Endodermal cell (in vitro differentiated cells): ENCODE measurements around the gene TTF1. TPM values are rescaled to one million over a fixed set of nuclear protein-coding genes. Genes with fewer than 3 reads are reported as not detected.

Experiments used
- DNase-seq: peaks from one replicate; pipeline ENCODE4 v3.0.0-alpha.2; 2017
- H3K27ac ChIP-seq: 2 replicates; pipeline ENCODE4 v1.5.1; 2013; ENCODE audit warnings: mild to moderate bottlenecking, low read depth, low read length, moderate library complexity
- H3K27me3 ChIP-seq: 2 replicates; pipeline ENCODE4 v1.6.1; 2013; ENCODE audit warnings: mild to moderate bottlenecking, low read length, moderate library complexity; ENCODE audit not compliant: insufficient read depth, control insufficient read depth, poor library complexity, severe bottlenecking
- H3K36me3 ChIP-seq: 2 replicates; pipeline ENCODE4 v1.7.0; 2013; ENCODE audit warnings: mild to moderate bottlenecking, low read length, moderate library complexity; ENCODE audit not compliant: control insufficient read depth, insufficient read depth
- H3K4me1 ChIP-seq: one replicate; pipeline ENCODE4 v1.7.0; 2013; ENCODE audit warnings: low read length; ENCODE audit not compliant: control insufficient read depth, insufficient read depth
- H3K4me3 ChIP-seq: 2 replicates; pipeline ENCODE4 v1.5.1; 2013; ENCODE audit warnings: mild to moderate bottlenecking, low read length, moderate library complexity
- H3K9ac ChIP-seq: 2 replicates; pipeline ENCODE4 v1.6.1; 2013; ENCODE audit warnings: mild to moderate bottlenecking, low read length, moderate library complexity; ENCODE audit not compliant: poor library complexity, severe bottlenecking; ENCODE audit errors: extremely low read depth
- H3K9me3 ChIP-seq: 2 replicates; pipeline ENCODE4 v1.6.1; 2013; ENCODE audit warnings: mild to moderate bottlenecking, low read length, moderate library complexity; ENCODE audit not compliant: control insufficient read depth
- H3K27ac Mint-ChIP-seq: 2 replicates; pipeline ENCODE4 v1.8.0; 2020; ENCODE audit warnings: mixed read lengths
- H3K27me3 Mint-ChIP-seq: 2 replicates; pipeline ENCODE4 v1.8.0; 2021; ENCODE audit warnings: mild to moderate bottlenecking, mixed read lengths; ENCODE audit not compliant: insufficient read depth
- H3K36me3 Mint-ChIP-seq: 2 replicates; pipeline ENCODE4 v1.8.0; 2020; ENCODE audit warnings: low read depth, mixed read lengths
- H3K4me1 Mint-ChIP-seq: 2 replicates; pipeline ENCODE4 v1.8.0; 2020; ENCODE audit warnings: mixed read lengths
- H3K4me3 Mint-ChIP-seq: 2 replicates; pipeline ENCODE4 v1.8.0; 2020; ENCODE audit warnings: mild to moderate bottlenecking, moderate library complexity, mixed read lengths
- H3K9me3 Mint-ChIP-seq: 2 replicates; pipeline ENCODE4 v1.8.0; 2020; ENCODE audit warnings: mild to moderate bottlenecking, mixed read lengths
- CTCF ChIP-seq: fragments of 200-600 bp; sonication (generic); conservative IDR thresholded peaks from 2 replicates; pipeline ENCODE4 v1.5.0; 2021; ENCODE audit warnings: antibody characterized with exemption, mild to moderate bottlenecking
- WGBS, 2 experiments: methylation state at CpG; one replicate each; pipeline versions ENCODE4 v1.1.5 to v1.1.7; 2013; ENCODE audit warnings: missing lambda C conversion rate in 2 of 2, mixed read lengths in 1 of 2; ENCODE audit not compliant: insufficient coverage in 1 of 2, insufficient read length in 1 of 2; 5-methylcytosine and 5-hydroxymethylcytosine counted together
- total RNA-seq, 2 donors: library from RNA; stranded (reverse); fragmentation: NEBNext Ultra II Directional in 1 of 2; extraction: Animal tissue kit (Norgen Biotek cat#: 25700) in 1 of 2; gene quantifications; 2 replicates in 1 of 2; 3 replicates in 1 of 2; pipeline ENCODE4 v1.2.1, GENCODE V29; 2021

TTF1 gene
- total RNA-seq, 2 donors from 2014 or later = 21.0 to 23.7 TPM

GRCh38 chr9:132357764-132358163 is 48.9 kb downstream of the TTF1 start:
- no peak overlapping the region for H3K4me3 ChIP-seq
- no peak for DNase-seq
- peaks cover 5% of the 10 kb centered on the region for H3K36me3 ChIP-seq
- no peak overlapping the region for H3K27ac ChIP-seq
- TF ChIP-seq CTCF = no peak
- WGBS, 2 experiments = 90 to 96% methylated on average over 2 to 6 of the region's 7 CpGs
- H3K9me3 Mint-ChIP-seq = no peaks in the 10 kb centered on the region
- no peaks in the 10 kb centered on the region for H3K9me3 ChIP-seq
- peaks cover 11% of the 10 kb centered on the region for H3K36me3 Mint-ChIP-seq
- no peaks in the 10 kb centered on the region for H3K27me3 Mint-ChIP-seq
- H3K9ac ChIP-seq = no peak overlapping the region
- H3K27ac Mint-ChIP-seq = no peak overlapping the region
- H3K4me1 Mint-ChIP-seq = peaks cover 13% of the 10 kb centered on the region
- no peak overlapping the region for H3K4me3 Mint-ChIP-seq
- H3K4me1 ChIP-seq = no peaks in the 10 kb centered on the region
- no peaks in the 10 kb centered on the region for H3K27me3 ChIP-seq

DNA sequence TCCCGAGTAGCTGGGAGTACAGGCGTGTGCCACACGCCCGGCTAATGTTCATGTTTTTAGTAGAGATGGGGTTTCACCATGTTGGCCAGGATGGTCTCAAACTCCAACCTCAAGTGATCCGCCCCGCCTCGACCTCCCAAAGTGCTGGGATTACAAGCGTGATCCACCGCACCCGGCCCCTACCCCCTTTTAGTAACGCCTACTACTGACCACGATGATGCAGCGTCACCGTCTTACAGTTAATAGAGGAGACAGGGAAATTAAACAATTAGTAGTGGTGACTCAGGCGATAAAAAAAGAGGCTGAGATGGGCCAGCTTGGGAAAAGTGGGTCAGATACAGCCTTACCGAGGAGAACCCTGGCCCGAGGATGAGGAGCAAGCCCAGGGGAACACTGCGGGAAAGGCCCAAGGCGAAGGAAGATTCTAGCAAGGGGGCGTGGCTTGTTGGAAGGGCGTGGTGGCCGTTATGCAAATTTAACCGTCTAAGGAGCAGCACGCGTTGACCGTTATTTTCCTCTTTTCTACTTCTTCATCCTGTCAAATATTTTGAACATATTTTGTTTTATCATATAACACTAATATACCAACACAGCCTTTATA is 50.2 kb downstream of the TTF1 start:
- Mint-ChIP-seq H3K4me3 (no peak overlapping the region), H3K36me3 (peaks cover 23% of the 10 kb centered on the region), H3K4me1 (peaks cover 22% of the 10 kb centered on the region), H3K27me3 (no peaks in the 10 kb centered on the region), H3K27ac (no peak overlapping the region), H3K9me3 (no peaks in the 10 kb centered on the region)
- Histone ChIP-seq H3K4me1 (no peaks in the 10 kb centered on the region), H3K36me3 (peaks cover 18% of the 10 kb centered on the region), H3K27me3 (no peaks in the 10 kb centered on the region), H3K9me3 (no peaks in the 10 kb centered on the region), H3K4me3 (no peak overlapping the region), H3K27ac (no peak overlapping the region), H3K9ac (no peak overlapping the region)
- DNase-seq = peak; percentile 44
- WGBS, 2 experiments = 96 to 97% methylated on average over 23 to 26 of the region's 26 CpGs
- TF ChIP-seq CTCF = no peak

DNA sequence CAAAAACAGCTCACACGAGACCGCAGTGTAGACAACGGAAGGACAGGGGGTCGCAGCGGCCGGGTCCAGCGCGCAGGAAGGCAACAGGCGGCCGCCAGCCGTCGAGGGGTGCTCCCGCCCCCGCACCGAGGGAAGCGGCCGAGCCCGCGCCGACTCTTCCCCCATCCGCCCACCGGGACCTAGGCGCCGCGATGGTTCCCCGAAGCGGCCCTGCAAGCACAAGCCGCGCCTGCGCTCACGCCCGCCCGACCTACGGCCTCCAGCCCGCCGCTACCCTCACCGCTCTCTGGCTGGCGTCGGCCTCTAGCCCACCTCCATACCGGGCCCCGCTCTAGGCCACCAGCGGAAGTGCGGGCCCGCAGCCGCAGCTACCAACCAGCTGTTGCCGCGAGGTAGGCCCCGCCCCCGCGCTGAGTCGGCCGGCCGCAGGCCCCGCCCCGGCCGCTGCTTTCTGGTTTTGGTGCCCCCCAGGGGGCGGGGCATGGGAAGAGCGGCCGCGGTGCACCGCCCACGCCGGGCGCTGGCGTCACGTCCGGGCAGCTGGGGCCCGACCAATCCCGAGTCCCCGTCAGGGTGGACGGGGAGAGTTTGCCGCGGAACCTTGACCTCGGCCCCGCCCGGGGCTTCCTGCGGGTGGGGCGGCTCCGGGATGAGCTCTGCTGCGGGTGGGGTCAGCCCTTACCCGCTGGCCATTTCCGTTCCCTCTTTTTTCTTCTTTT is 51.8 kb downstream of the TTF1 start, which contains the start of gene SETX:
Gene SETX, minus strand, starts transcription at position 350 of the 719 bp plus-strand sequence. CDS start 5,558 bp downstream, outside the sequence.
- peak; percentile 99 for DNase-seq
- 0% methylated on average over 21 to 82 of the region's 82 CpGs for WGBS, 2 experiments
- peak within 1 kb of the TSS; percentile 98 for H3K27ac Mint-ChIP-seq
- H3K36me3 Mint-ChIP-seq = peaks cover 35% of the 10 kb centered on the region
- H3K4me3 Mint-ChIP-seq = peak within 1 kb of the TSS; percentile 94
- no peaks in the 10 kb centered on the region for H3K9me3 ChIP-seq
- H3K36me3 ChIP-seq = peaks cover 34% of the 10 kb centered on the region
- H3K4me1 Mint-ChIP-seq = peaks cover 22% of the 10 kb centered on the region
- H3K9me3 Mint-ChIP-seq = no peaks in the 10 kb centered on the region
- peak within 1 kb of the TSS; percentile 93 for H3K9ac ChIP-seq
- H3K27ac ChIP-seq = peak within 1 kb of the TSS; percentile 66
- H3K27me3 Mint-ChIP-seq = no peaks in the 10 kb centered on the region
- no peak for TF ChIP-seq CTCF
- no peaks in the 10 kb centered on the region for H3K27me3 ChIP-seq
- peak within 1 kb of the TSS; percentile 98 for H3K4me3 ChIP-seq
- no peaks in the 10 kb centered on the region for H3K4me1 ChIP-seq
